Epithelial cell of esophagus (primary cell): ENCODE data around the gene ITGA8.

ENCODE experiments used
- DNase-seq: peaks from one replicate; pipeline ENCODE4 v3.0.0; 2010; ENCODE audit warnings: low read depth
- H3K4me3 ChIP-seq: 2 replicates; pipeline ENCODE4 v1.5.1; 2011; ENCODE audit warnings: mild to moderate bottlenecking, low read length, control low read depth
- TF ChIP-seq, protein P1 (sequence below): IDR thresholded peaks from 2 replicates; pipeline ENCODE4 v1.5.1; 2011; ENCODE audit warnings: low read depth, mild to moderate bottlenecking, low read length, control low read depth, inconsistent platforms; ENCODE audit not compliant: insufficient read depth; ENCODE audit errors: missing control alignments

The ITGA8 gene

DNA sequence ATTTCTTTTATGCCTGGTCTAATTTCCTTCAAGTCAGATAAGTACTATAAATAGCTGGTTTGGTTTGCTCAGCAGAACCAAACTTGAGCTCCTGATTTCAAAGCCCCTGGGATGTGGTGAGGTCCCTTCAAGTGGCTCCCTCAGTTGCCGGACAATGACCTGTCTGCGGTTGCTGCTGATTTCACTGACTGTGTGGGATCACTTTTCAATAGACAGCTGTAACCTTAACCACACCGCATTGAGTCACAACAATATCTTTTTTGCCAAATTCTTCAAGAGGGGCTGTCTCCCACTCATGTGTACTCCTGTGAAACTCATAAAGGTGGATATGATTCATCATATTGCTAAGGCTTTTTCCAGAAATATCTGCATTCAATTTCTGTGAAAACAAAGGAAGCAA, 23.1 kb upstream of the ITGA8 start:
- TF ChIP-seq, protein P1, sequence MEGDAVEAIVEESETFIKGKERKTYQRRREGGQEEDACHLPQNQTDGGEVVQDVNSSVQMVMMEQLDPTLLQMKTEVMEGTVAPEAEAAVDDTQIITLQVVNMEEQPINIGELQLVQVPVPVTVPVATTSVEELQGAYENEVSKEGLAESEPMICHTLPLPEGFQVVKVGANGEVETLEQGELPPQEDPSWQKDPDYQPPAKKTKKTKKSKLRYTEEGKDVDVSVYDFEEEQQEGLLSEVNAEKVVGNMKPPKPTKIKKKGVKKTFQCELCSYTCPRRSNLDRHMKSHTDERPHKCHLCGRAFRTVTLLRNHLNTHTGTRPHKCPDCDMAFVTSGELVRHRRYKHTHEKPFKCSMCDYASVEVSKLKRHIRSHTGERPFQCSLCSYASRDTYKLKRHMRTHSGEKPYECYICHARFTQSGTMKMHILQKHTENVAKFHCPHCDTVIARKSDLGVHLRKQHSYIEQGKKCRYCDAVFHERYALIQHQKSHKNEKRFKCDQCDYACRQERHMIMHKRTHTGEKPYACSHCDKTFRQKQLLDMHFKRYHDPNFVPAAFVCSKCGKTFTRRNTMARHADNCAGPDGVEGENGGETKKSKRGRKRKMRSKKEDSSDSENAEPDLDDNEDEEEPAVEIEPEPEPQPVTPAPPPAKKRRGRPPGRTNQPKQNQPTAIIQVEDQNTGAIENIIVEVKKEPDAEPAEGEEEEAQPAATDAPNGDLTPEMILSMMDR: no peak
- DNase-seq: no peak

DNA sequence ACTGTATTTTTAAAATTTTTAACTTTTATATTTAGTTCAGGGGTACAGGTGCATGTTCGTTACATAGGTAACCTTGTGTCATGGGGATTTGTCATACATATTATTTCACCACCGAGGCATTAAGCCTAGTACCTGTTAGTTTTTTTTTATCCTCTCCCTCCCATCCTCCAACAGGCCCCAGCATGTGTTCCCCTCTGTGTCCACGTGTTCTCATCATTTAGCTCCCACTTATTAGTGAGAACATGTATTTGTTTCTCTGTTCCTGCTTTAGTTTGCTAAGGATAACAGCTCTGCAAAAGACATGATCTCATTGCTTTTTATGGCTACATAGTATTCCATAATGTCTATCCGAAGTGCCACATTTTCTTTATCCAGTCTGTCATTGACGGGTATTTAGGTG, 22.4 kb upstream of the ITGA8 start:
- TF ChIP-seq, protein P1: no peak
- H3K4me3 ChIP-seq: no peak overlapping the region
- no peak for DNase-seq

More for the DNA sequence above, 23.1 kb upstream of the ITGA8 start:
- H3K4me3 ChIP-seq: no peak overlapping the region

DNA sequence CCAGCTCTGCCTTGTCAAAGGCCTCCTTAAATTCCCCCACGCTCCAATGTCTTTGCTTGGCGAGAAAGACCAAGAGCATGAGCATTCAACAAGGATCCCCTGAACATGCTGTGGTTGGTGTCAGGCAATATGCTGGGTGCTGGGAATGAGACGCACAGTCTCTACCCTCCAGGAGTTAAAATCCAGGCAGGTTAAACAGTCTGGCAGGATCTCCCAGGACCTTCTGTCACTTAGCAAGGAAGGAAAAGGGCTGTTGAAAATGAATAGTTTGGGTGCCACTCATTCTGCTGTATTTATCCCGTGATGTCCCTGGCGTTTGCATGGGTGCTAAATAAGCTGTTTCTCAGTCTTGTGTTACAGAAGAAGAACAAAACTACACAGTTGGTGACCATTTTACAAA, 21.9 kb upstream of the ITGA8 start:
- TF ChIP-seq, protein P1: no peak
- H3K4me3 ChIP-seq: no peak overlapping the region
- DNase-seq: no peak

DNA sequence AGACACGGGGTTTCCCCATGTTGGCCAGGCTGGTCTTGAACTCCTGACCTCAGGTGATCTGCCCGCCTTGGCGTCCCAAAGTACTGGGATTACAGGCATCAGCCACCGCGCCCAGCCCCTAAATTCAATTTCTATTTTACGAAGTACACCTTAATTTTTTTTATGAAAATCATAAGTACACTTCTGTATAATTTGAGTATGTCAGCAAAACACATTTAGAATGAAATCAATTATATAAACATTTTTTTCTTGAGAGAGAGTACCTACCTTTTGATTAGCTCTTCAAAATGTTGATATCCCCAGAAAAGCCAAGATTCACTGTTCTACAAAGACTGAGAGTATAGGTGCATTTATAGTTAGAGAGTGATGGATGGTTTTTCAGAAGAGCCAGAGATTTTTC, 20.5 kb upstream of the ITGA8 start:
- no peak for DNase-seq
- TF ChIP-seq, protein P1: no peak
- no peak overlapping the region for H3K4me3 ChIP-seq

DNA sequence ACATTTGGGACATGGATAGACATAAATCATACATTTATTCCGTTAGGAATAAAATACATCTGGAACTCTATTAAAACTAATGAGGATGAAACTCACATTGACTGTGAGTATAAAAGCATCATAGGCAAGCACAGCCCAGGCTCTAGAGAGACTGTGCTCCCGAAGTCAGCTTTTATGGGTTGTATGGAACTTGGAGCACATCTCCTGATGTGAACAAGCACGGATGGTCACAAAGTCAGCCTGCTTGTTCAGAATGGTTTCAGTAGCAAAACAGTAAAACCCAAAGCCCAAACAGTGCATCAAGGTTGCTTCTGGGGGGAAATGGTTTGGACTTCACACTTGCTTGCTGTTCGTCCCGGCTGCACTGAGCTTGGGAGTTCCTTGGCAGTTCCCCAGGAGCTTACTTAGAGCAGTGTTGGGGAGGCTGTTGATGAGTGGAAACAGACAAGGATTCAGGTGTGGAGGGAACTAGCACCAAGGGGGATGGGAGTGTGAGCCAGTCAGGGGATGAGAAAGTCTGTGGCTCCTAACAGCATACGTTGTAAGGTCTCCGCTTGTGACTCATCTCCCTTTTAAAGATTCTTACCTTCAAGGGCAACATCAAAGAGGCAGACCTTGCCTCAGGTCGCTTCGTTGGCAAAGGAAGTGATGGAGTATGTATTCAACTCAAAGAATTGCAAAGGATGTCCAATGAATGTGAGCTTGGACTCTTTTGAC, 19.7 kb upstream of the ITGA8 start:
- no peak overlapping the region for H3K4me3 ChIP-seq
- TF ChIP-seq, protein P1: no peak
- DNase-seq: no peak

DNA sequence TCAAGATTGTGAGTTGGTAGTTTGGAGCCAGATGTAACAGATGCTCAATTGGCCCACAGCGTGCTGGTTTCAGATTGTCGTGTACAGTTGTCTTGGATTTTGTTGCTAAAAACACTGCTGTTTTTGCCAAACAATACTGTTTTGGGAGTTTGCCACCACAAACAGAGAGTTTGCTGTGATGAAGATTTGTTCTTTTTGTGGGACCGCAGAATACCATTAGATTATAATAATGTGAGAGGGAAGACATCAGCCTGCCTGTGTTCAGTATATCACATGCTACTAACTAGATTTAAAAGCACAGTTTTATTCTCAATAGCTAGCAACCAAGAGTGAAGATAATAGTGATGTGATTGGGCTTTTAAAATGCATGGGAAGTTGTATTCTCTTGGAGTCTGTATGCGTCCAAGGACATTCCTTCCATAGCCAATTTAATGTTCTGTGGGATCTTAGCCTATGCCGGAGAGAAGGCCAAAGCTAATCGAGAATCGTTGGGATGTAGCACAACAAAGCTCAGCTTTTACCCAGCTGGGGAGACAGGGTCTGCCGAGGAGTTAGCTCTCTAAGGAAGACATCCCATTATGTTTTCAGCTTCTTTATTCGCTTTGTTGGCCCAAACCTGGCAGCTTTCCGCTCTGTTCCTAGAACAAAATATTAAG, 18.7 kb upstream of the ITGA8 start:
- H3K4me3 ChIP-seq: no peak overlapping the region
- TF ChIP-seq, protein P1: no peak
- no peak for DNase-seq
